Frontal cortex (tissue), 4 donors: ENCODE results near the gene FUOM. TPM values are rescaled to one million over a fixed set of nuclear protein-coding genes. Genes with fewer than 3 reads are reported as not detected.

Source experiments
- DNase-seq, 2 donors: peaks; one replicate each; pipeline ENCODE4 v3.0.0; 2012; ENCODE audit warnings: low spot score in 2 of 2
- FAIRE-seq: peaks from 2 replicates; lab custom pipeline; 2012; peaks lifted over from hg19 to GRCh38; lab: Jason Lieb, UNC
- total RNA-seq: library from RNA; depleted of rRNA; stranded (reverse); fragments of >200 nt; gene quantifications from one replicate; pipeline ENCODE4 v1.2.3, GENCODE V29; 2014
- donor health status: control.
- donor health status: control.
- donor health status: control.

The FUOM gene
- total RNA-seq, 1 donor from 2014 or later = 6.9 TPM

- DNase-seq = peak in 1 of 2 donors; percentile 46
- no peak for FAIRE-seq
These were observed 39.2 kb downstream of the FUOM start for GRCh38 chr10:133318494-133319127.

DNA sequence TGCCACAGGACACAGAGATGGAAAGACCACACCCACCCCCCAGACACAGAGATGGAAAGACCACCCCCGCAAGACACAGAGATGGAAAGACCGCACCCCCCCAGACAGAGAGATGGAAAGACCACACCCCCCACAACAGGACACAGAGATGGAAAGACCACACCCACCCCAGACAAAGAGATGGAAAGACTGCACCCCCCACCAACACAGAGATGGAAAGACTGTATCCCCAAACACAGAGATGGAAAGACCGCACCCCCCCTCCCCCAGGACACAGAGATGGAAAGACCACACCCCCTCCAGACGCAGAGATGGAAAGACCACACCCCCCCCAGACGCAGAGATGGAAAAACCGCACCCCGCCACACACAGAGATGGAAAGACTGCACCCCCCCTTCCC is 41.1 kb downstream of the FUOM start:
- no peak for FAIRE-seq
- DNase-seq = no peak

GRCh38 chr10:133316266-133316665 is 41.6 kb downstream of the FUOM start:
- FAIRE-seq (no peak), DNase-seq (no peak)

DNA sequence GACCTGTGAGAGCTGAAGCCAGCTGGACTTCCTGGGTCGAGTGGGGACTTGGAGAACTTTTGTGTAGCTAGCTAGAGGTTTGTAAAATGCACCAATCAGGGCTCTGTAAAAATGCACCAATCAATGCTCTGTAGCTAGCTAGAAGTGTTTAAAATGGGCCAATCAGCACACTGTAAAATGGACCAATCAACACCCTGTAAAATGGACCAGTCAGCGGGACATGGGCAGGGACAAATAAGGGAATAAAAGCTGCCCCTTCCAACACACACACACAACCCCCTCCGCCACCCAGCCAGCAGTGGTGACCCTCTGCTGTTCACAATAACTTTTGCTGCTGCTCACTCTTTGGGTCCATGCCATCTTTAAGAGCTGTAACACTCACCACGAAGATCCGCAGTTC is 42.0 kb downstream of the FUOM start:
- no peak for FAIRE-seq
- DNase-seq = no peak

DNA sequence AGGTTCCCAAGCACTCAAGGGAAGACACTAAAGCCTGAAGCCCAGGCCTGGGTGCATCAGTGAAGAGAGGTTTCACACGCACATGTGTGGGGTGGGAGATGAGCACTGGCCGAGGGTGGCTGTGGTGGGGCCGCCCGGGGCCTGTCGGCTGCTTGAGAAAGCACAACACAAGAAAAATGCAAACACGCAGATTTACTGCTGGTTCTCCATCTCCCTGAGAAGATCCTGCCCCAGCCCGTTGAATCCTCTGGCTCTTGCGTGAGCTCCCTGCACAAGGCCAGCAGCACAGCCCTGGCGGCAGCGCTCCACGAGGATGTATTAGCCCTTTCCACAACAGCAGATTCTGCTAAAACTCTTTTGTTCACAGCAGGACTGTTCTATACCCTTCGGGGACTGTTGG is 42.9 kb downstream of the FUOM start:
- FAIRE-seq (no peak), DNase-seq (no peak)

DNA sequence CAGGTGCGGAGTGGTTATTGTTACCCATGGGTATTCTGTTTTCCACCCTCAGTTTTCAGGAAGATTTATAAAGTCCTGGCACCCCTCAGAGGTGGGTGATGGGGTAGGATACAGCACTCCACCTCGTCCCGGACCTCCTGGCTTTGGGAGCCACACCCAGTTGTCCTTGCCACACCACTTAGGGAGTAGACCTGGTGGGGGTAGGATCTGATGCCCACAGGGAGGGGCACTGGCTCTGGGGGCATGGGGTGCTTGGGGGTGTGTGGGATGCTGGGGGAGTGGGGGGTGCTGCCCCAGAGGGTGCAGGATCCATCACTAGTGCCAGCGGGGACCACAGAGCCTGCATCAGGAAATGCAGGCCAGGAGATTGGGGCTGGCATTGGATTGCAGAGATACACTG is 44.6 kb downstream of the FUOM start:
- FAIRE-seq (no peak), DNase-seq (no peak)

DNA sequence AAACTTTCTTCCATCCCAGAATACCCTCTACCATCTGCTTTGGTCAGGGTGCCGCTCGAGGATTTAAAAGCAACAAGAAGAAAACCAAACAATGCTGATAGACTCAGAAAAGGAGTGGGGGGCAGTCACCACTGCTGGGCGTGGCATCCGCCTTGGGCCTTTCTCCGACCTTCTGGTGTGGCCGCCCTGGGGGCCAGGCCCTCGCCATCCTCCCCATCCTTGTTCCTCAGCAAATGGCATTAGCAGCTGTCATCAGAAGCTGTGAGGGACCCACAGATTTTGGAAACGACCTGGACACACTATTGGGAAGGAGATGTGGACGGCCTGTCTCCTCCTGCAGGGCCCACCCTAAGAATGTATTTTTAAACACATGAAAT is 45.1 kb downstream of the FUOM start:
- FAIRE-seq (no peak), DNase-seq (no peak)

DNA sequence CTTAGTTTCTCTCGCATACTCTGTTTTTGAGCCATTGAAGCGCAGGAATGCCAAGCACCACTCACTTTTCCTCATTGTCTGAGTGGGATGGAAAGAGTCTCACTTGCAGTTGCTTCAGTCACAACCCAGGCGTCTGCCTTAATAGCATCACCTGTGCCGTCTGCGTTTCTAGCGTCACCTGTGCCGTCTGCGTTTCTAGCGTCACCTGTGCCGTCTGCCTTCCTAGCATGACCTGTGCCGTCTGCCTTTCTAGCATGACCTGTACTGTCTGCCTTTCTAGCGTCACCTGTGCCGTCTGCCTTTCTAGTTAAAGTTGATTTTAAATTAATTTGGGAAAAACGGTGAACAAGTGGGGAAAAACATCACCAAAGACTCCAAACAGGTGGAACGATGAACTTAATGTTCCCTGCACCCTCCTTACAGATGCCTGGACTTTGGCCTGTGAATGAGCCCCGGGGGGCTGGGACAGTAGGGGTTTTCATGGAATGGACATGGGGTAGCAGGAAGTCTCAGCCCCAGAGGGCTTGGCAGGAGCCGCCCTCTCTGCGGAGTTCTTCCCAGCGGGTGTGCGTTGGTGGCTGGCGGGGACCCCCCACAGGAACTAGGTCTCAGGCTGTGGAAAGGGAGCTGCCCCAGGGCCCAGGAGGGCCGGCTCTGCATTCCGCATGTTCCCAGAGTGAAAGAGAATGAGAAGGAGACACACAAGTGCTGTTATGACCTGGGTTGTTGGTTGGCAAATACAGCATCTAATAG is 45.6 kb downstream of the FUOM start:
- DNase-seq (no peak), FAIRE-seq (no peak)

DNA sequence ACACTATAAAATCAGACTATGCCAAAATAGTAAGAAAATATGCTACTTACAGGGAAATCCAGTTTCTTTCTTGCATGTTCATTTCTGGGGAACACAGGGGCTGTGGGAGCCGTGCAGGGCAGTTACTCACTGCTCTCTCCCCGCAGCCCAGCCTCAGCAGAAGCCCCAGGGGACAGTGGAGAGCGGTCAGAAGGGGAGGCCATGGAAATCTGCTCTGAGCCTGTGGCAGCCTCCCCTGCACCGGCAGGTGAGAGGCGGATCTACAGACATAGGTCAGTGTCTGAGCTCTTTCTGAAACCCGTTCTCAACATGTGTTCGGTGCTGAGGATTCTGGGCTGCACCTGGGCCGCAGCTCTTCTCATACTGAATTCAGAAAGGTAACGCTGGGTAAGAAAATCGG is 46.2 kb downstream of the FUOM start:
- FAIRE-seq (no peak), DNase-seq (no peak)

DNA sequence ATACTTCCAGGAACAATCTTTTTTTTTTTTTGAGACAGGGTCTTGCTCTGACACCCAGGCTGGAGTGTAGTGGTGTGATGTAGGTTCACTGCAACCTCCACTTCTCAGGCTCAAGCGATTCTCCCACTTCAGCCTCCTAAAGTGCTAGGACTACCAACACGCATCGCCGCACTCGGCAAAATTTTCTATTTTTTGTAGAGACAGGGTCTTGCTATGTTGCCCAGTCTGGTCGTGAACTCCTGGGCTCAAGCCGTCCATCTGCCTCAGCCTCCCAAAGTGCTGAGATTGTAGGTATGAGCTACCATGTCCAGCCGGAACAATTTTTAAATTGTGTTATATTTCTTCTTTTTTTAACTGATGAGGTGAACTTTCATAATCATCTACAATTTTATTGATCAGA is 47.0 kb downstream of the FUOM start:
- FAIRE-seq (no peak), DNase-seq (no peak)

DNA sequence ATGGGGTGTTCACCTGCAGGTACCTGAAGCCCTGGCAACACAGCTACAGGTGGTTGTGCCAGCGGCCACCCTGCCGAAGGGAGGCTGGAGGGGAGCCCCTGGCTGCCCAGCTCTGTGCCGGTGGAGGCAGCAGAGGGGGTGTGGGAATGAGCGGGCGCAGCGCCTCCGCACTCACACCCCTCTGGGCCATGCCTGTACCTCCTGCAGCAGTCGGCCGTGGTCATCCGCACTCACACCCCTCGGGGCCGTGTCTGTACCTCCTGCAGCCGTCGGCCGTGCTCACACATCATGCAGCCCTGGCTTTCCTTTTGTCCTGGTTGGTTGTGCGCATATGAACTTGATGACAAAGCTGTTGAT is 47.4 kb downstream of the FUOM start:
- DNase-seq (no peak), FAIRE-seq (no peak)

DNA sequence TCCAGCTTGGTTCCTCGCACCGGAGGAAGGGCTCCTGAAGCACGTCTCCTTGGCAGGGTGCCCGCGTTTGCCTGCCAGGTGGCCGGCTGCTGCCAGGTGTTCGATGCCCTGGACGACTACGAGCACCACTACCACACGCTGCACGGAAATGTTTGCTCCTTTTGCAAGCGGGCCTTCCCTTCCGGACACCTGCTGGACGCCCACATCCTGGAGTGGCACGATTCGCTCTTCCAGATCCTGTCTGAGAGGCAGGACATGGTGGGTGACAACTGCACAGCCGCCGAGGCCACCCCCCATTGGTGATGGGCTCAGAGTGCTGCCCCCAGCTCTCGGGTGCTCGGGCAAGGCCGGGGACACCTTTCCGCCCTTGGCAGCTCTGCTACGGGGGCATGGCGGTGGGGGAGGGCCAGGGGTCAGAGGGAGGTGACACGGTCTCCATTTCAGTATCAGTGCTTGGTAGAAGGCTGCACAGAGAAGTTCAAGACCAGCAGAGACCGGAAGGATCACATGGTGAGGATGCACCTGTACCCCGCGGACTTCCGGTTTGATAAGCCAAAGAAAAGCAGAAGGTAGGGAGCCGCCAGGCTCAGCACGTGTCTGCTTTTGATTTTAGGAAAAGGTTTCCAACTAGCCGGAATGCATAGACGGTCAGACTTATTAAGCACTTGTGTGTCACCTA is 48.0 kb downstream of the FUOM start:
- FAIRE-seq = no peak
- no peak for DNase-seq

GRCh38 chr10:133309100-133309719 is 48.6 kb downstream of the FUOM start:
- FAIRE-seq (no peak), DNase-seq (peak; percentile 96 to 98)

DNA sequence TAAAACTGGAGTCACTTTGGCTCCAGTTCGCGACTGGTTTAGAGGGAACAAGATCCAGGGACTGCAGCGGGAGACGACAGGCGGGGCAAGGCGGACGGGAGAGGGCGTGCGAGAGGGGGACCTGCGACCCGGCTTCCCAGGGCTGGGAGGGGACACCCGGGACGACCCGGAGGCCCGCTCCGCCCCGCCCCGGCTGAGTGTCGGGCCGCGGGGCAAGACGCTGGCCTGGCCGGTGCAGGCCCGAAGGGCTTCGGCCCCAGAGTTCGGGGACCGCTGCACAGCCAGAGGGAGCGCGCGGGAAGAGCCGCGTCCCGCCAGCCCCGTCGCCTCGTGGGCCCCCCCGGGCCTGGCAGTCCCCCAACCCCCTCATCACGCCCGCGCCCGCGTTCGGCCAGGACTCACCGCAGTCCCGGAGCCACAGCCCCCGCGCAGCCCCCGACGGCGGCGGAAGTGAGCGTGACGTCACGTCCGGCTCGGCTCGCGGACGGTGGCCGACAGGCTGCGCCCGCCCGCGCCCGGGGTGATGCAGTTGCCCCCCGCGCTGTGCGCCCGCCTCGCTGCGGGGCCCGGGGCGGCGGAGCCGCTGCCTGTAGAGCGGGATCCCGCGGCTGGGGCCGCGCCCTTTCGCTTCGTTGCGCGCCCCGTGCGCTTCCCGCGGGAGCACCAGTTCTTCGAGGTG is 49.3 kb downstream of the FUOM start, which contains the start of the genes TUBGCP2 and ZNF511:
Gene TUBGCP2, minus strand, starts transcription at position 452 of the 679 bp plus-strand sequence. CDS start 5,931 bp downstream, outside the sequence.
Gene ZNF511, plus strand, starts transcription at position 494 of the 679 bp plus-strand sequence. Its CDS starts 30 bp downstream, at position 524.
- no peak for FAIRE-seq
- DNase-seq = peak; percentile 93 to 97

GRCh38 chr10:133307776-133308420 is 49.9 kb downstream of the FUOM start:
- DNase-seq = no peak
- no peak for FAIRE-seq

DNA sequence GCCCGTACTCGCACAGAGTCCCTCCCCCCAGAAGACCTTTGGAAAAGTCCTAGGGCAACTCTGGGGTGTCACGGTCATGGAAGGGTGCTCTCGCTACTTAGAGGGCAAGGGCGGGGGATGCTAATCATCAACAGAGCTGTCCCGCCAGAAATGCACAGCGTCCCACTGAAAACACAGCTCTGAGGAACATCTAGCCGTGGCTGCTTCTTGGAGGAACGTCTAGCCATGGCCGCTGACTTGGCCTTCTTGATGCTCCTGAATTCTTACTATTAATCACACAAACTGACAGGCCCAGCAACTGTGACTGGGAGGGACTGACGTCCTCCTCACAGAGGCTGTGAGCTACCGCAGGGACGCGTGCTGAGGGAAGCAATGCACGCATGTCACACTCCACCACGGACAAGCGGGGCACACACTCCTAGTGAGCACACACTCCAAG is 50.9 kb downstream of the FUOM start:
- FAIRE-seq = no peak
- DNase-seq = no peak

DNA sequence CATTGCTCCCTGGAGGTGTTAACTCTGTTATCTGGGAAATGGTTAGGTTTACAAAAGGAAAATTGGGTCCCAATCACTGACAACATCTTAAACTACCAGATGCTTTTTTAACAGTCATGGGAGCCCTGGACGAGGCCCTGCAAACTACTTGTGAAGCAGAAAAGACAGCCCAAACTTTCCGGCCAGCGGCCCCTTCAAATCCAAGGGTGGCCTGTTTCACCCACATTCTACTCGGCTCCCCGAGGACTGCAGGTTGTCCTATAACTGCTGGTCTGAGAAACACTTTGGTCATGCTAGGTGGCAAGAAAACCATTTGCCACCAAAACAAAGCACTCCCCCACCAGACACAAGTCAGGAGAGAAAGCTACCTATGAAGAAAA is 51.7 kb downstream of the FUOM start:
- no peak for FAIRE-seq
- DNase-seq = no peak
